A549 (cell line): ENCODE measurements around the gene GPX4.

Source experiments
- CHD2 ChIP-seq: fragments of 150-350 bp; IDR thresholded peaks from 2 replicates; pipeline ENCODE4 v1.6.1; 2014; ENCODE audit warnings: low read length; ENCODE audit not compliant: partially characterized antibody
- CHD4 ChIP-seq: fragments of 200-600 bp; sonication (generic); IDR thresholded peaks from 2 replicates; pipeline ENCODE4 v1.6.1; 2016; ENCODE audit warnings: antibody characterized with exemption, mild to moderate bottlenecking, borderline replicate concordance
- EP300 ChIP-seq, 2 experiments: fragments of >200 bp; sonication (Bioruptor Twin); formaldehyde crosslinking; IDR thresholded peaks; 2 replicates in 1 of 2; 3 replicates in 1 of 2; pipeline ENCODE4 v1.6.1; 2016 to 2017
- KDM1A ChIP-seq: fragments of 200-600 bp; sonication (generic); IDR thresholded peaks from 2 replicates; pipeline ENCODE4 v1.6.1; 2016; ENCODE audit warnings: low read depth, mild to moderate bottlenecking
- NR3C1 ChIP-seq: fragments of >200 bp; sonication (Bioruptor Twin); formaldehyde crosslinking; IDR thresholded peaks from 3 replicates; pipeline ENCODE4 v1.6.1; 2017
- ZNF302 ChIP-seq: fragments of 250-450 bp; sonication (Bioruptor Pico); IDR thresholded peaks from 2 replicates; pipeline ENCODE4 v1.9.0; 2021; ENCODE audit warnings: inconsistent platforms, mild to moderate bottlenecking, moderate library complexity
- TF ChIP-seq, protein P1 (sequence below): fragments of >200 bp; sonication (Bioruptor Twin); formaldehyde crosslinking; IDR thresholded peaks from 3 replicates; pipeline ENCODE4 v1.5.1; 2016
- TF ChIP-seq, protein P2 (sequence below): fragments of 150-350 bp; IDR thresholded peaks from 2 replicates; pipeline ENCODE4 v1.6.1; 2014; ENCODE audit warnings: low read depth, mild to moderate bottlenecking, low read length
- TF ChIP-seq, protein P3 (sequence below): IDR thresholded peaks from 2 replicates; pipeline ENCODE4 v1.6.1; 2012; ENCODE audit warnings: low read depth, borderline replicate concordance
- TF ChIP-seq, protein P4 (sequence below): fragments of 200-600 bp; sonication (generic); IDR thresholded peaks from 2 replicates; pipeline ENCODE4 v1.6.1; 2016; ENCODE audit warnings: antibody characterized with exemption, mild to moderate bottlenecking, moderate library complexity

DNA sequence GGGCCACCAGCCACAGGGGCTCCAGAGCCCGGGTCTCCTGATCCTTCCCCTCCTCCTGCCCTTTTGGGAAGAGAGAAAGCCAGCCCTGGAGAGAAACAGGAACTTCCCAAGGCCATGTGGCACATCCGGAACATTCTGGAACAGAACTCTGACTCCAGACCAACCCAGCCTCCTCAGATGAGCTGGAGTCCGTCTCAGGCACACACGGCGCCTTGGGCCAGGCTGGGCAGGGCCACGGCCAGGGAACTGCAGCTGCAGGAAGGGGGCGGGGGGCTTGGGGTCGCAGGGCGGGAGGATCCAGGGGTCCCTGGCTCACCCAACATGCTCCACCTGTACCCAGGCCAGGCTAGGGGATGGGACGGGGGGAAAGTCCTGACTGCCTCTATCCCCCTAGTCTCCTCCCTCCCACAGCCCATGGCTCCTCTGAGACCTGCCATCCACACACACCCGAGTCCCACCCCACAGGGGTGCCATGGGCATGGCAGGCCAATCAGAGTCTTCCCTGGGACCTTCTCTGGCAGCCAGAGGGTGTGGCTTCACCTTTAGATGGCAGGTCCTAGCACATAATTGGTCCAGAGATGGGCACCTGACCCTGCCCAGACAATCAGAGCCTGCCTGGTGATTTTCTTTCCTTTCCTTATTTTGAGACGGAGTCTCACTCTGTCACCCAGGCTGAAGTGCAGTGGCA, 47.4 kb downstream of the GPX4 start:
- TF ChIP-seq ZNF302 (CRISPR knock-in tag) = no peak
- TF ChIP-seq, protein P1, sequence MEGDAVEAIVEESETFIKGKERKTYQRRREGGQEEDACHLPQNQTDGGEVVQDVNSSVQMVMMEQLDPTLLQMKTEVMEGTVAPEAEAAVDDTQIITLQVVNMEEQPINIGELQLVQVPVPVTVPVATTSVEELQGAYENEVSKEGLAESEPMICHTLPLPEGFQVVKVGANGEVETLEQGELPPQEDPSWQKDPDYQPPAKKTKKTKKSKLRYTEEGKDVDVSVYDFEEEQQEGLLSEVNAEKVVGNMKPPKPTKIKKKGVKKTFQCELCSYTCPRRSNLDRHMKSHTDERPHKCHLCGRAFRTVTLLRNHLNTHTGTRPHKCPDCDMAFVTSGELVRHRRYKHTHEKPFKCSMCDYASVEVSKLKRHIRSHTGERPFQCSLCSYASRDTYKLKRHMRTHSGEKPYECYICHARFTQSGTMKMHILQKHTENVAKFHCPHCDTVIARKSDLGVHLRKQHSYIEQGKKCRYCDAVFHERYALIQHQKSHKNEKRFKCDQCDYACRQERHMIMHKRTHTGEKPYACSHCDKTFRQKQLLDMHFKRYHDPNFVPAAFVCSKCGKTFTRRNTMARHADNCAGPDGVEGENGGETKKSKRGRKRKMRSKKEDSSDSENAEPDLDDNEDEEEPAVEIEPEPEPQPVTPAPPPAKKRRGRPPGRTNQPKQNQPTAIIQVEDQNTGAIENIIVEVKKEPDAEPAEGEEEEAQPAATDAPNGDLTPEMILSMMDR = no peak
- TF ChIP-seq EP300 (IDR thresholded peaks at IDR 0.05) = no peak
- TF ChIP-seq KDM1A = no peak
- TF ChIP-seq NR3C1 = no peak
- no peak for TF ChIP-seq CHD2
- TF ChIP-seq, protein P2, sequence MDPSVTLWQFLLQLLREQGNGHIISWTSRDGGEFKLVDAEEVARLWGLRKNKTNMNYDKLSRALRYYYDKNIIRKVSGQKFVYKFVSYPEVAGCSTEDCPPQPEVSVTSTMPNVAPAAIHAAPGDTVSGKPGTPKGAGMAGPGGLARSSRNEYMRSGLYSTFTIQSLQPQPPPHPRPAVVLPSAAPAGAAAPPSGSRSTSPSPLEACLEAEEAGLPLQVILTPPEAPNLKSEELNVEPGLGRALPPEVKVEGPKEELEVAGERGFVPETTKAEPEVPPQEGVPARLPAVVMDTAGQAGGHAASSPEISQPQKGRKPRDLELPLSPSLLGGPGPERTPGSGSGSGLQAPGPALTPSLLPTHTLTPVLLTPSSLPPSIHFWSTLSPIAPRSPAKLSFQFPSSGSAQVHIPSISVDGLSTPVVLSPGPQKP = no peak
- TF ChIP-seq, protein P3, sequence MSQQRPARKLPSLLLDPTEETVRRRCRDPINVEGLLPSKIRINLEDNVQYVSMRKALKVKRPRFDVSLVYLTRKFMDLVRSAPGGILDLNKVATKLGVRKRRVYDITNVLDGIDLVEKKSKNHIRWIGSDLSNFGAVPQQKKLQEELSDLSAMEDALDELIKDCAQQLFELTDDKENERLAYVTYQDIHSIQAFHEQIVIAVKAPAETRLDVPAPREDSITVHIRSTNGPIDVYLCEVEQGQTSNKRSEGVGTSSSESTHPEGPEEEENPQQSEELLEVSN = no peak
- no peak for TF ChIP-seq CHD4
- TF ChIP-seq, protein P4, sequence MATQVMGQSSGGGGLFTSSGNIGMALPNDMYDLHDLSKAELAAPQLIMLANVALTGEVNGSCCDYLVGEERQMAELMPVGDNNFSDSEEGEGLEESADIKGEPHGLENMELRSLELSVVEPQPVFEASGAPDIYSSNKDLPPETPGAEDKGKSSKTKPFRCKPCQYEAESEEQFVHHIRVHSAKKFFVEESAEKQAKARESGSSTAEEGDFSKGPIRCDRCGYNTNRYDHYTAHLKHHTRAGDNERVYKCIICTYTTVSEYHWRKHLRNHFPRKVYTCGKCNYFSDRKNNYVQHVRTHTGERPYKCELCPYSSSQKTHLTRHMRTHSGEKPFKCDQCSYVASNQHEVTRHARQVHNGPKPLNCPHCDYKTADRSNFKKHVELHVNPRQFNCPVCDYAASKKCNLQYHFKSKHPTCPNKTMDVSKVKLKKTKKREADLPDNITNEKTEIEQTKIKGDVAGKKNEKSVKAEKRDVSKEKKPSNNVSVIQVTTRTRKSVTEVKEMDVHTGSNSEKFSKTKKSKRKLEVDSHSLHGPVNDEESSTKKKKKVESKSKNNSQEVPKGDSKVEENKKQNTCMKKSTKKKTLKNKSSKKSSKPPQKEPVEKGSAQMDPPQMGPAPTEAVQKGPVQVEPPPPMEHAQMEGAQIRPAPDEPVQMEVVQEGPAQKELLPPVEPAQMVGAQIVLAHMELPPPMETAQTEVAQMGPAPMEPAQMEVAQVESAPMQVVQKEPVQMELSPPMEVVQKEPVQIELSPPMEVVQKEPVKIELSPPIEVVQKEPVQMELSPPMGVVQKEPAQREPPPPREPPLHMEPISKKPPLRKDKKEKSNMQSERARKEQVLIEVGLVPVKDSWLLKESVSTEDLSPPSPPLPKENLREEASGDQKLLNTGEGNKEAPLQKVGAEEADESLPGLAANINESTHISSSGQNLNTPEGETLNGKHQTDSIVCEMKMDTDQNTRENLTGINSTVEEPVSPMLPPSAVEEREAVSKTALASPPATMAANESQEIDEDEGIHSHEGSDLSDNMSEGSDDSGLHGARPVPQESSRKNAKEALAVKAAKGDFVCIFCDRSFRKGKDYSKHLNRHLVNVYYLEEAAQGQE = no peak
